Mammary epithelial cell (primary cell): ENCODE data around the gene PDGFC.

ENCODE experiments used
- EZH2 ChIP-seq: IDR thresholded peaks from 2 replicates; pipeline ENCODE4 v1.6.1; 2012; ENCODE audit warnings: low read length, inconsistent platforms, borderline replicate concordance
- TF ChIP-seq, protein P1 (sequence below), 2 donors: IDR thresholded peaks in 1 of 2; conservative IDR thresholded peaks in 1 of 2; 2 replicates each; pipeline ENCODE4 v1.5.1; 2011 to 2012; ENCODE audit warnings: inconsistent platforms in 2 of 2, low read length in 2 of 2, mild to moderate bottlenecking in 2 of 2, control low read depth in 1 of 2, low read depth in 1 of 2; ENCODE audit not compliant: insufficient read depth in 1 of 2; ENCODE audit errors: extremely low read depth in 1 of 2

DNA sequence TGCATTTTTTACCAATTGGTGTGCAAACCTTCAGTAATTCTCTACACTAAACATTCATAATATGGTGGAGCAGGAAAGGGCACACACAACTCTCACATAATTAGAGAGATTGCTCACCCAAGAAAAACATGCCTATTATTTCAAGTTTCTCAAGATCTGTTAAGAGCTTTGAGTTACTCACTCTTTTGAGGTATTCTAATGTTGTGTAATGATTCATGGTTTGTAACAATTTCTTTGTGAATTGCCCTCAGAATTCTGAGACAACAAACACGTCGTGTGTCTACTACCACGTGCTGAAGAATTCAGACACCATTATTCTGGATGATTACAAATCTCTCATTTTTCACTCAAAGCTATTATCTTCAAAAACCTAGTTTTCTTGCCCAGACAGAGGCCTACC is 82.8 kb downstream of the PDGFC start:
- no peak for TF ChIP-seq EZH2
- TF ChIP-seq, protein P1, sequence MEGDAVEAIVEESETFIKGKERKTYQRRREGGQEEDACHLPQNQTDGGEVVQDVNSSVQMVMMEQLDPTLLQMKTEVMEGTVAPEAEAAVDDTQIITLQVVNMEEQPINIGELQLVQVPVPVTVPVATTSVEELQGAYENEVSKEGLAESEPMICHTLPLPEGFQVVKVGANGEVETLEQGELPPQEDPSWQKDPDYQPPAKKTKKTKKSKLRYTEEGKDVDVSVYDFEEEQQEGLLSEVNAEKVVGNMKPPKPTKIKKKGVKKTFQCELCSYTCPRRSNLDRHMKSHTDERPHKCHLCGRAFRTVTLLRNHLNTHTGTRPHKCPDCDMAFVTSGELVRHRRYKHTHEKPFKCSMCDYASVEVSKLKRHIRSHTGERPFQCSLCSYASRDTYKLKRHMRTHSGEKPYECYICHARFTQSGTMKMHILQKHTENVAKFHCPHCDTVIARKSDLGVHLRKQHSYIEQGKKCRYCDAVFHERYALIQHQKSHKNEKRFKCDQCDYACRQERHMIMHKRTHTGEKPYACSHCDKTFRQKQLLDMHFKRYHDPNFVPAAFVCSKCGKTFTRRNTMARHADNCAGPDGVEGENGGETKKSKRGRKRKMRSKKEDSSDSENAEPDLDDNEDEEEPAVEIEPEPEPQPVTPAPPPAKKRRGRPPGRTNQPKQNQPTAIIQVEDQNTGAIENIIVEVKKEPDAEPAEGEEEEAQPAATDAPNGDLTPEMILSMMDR (conservative IDR thresholded peaks at IDR 0.05 in 1 of 2, IDR thresholded peaks at IDR 0.05 in 1 of 2; ENCODE audit: extremely low read depth in 1 of 2, insufficient read depth in 1 of 2, low read depth in 1 of 2, low read length in 2 of 2): no peak
